Measurements from ENCODE around the gene TMEM125. TPM values are rescaled to one million over a fixed set of nuclear protein-coding genes. Genes with fewer than 3 reads are reported as not detected.

The TMEM125 gene
- total and polyA plus RNA-seq, 10 of the 15 experiments (the other 5 are each of a cell fraction or from before 2014, with no cell fraction given), result 0.28 TPM; not detected in 9

GRCh38 chr1:43239484-43239883 is 30.3 kb upstream of the TMEM125 start (continued):
- TF ChIP-seq, protein P1, sequence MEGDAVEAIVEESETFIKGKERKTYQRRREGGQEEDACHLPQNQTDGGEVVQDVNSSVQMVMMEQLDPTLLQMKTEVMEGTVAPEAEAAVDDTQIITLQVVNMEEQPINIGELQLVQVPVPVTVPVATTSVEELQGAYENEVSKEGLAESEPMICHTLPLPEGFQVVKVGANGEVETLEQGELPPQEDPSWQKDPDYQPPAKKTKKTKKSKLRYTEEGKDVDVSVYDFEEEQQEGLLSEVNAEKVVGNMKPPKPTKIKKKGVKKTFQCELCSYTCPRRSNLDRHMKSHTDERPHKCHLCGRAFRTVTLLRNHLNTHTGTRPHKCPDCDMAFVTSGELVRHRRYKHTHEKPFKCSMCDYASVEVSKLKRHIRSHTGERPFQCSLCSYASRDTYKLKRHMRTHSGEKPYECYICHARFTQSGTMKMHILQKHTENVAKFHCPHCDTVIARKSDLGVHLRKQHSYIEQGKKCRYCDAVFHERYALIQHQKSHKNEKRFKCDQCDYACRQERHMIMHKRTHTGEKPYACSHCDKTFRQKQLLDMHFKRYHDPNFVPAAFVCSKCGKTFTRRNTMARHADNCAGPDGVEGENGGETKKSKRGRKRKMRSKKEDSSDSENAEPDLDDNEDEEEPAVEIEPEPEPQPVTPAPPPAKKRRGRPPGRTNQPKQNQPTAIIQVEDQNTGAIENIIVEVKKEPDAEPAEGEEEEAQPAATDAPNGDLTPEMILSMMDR (IDR thresholded peaks at IDR 0.05 in 2 of 3, conservative IDR thresholded peaks at IDR 0.05 in 1 of 3; ENCODE audit: control insufficient read depth in 2 of 3, extremely low read depth in 1 of 3, insufficient read depth in 1 of 3, low read depth in 3 of 3, low read length in 3 of 3), result no peak
- TF ChIP-seq MTA2 (IDR thresholded peaks at IDR 0.05; ENCODE audit: low read depth), result peak; percentile 91
- no peak for TF ChIP-seq POLR2AphosphoS5 (IDR thresholded peaks at IDR 0.05; ENCODE audit: low read length)
- TF ChIP-seq BHLHE40 (IDR thresholded peaks at IDR 0.05; ENCODE audit: borderline replicate concordance in 1 of 2, low read depth in 2 of 2, low read length in 1 of 2), result no peak
- TF ChIP-seq ETV6 (conservative IDR thresholded peaks at IDR 0.05 in 1 of 2, IDR thresholded peaks at IDR 0.05 in 1 of 2; ENCODE audit: borderline replicate concordance in 1 of 2, low read depth in 1 of 2), result no peak
- TF ChIP-seq TAF1 (IDR thresholded peaks at IDR 0.05; ENCODE audit: borderline replicate concordance, low read depth, low read length), result no peak
- no peak for TF ChIP-seq RCOR1 (conservative IDR thresholded peaks at IDR 0.05; ENCODE audit: low read depth, low read length)
- no peak for TF ChIP-seq STAT1 (conservative IDR thresholded peaks at IDR 0.05)
- no peak for TF ChIP-seq EZH2 (IDR thresholded peaks at IDR 0.05; ENCODE audit: borderline replicate concordance, control insufficient read depth, low read depth, low read length)
- 0 out of 2 replicates have a peak, but pooled peaks have one; percentile 21 for TF ChIP-seq PAX5 (IDR thresholded peaks at IDR 0.05; ENCODE audit: borderline replicate concordance, low read depth, low read length)
- TF ChIP-seq, protein P2, sequence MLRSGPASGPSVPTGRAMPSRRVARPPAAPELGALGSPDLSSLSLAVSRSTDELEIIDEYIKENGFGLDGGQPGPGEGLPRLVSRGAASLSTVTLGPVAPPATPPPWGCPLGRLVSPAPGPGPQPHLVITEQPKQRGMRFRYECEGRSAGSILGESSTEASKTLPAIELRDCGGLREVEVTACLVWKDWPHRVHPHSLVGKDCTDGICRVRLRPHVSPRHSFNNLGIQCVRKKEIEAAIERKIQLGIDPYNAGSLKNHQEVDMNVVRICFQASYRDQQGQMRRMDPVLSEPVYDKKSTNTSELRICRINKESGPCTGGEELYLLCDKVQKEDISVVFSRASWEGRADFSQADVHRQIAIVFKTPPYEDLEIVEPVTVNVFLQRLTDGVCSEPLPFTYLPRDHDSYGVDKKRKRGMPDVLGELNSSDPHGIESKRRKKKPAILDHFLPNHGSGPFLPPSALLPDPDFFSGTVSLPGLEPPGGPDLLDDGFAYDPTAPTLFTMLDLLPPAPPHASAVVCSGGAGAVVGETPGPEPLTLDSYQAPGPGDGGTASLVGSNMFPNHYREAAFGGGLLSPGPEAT (IDR thresholded peaks at IDR 0.05; ENCODE audit: low read depth), result peak; percentile 59; the same call in 1 of the 2 replicates
- TF ChIP-seq CEBPZ (IDR thresholded peaks at IDR 0.05; ENCODE audit: low read depth, low read length), result no peak
- TF ChIP-seq JUND (IDR thresholded peaks at IDR 0.05; ENCODE audit: low read depth, low read length), result no peak
- TF ChIP-seq BCL3 (IDR thresholded peaks at IDR 0.05; ENCODE audit: borderline replicate concordance, insufficient read depth, low read depth, low read length, poor library complexity, severe bottlenecking), result no peak
- no peak for TF ChIP-seq ZBTB11 (CRISPR knock-in tag; IDR thresholded peaks at IDR 0.05)
- no peak for TF ChIP-seq SUPT20H (IDR thresholded peaks at IDR 0.05; ENCODE audit: borderline replicate concordance, control insufficient read depth, low read depth, low read length)

Data from GM12878 (cell line).